ENCODE data around the gene METTL22.

DNA sequence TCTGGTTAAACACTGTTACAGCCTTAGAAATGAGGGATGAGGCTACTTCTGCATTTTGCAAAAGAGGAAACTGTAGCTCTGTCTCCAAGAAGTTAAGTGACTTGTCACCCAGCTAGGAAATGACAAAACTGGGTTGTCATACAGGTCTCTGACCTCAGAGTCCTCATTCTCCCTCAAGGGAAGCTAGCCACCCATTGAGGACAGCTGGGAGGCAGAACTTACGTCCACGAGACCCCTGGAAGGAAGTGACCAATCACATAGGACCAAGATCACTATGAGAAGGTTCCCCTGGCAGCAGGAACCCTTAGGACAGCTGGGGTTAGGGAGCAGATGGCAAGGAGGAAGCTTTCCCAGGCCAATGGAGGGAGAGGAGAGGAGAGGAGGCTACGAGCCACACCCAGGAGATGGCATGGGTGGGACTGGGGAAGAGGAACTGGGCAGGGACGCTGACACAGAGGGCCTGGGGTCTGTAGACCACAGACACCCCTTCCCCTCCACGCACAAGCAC lies 11.2 kb downstream of the METTL22 start:
- TF ChIP-seq, protein P1, sequence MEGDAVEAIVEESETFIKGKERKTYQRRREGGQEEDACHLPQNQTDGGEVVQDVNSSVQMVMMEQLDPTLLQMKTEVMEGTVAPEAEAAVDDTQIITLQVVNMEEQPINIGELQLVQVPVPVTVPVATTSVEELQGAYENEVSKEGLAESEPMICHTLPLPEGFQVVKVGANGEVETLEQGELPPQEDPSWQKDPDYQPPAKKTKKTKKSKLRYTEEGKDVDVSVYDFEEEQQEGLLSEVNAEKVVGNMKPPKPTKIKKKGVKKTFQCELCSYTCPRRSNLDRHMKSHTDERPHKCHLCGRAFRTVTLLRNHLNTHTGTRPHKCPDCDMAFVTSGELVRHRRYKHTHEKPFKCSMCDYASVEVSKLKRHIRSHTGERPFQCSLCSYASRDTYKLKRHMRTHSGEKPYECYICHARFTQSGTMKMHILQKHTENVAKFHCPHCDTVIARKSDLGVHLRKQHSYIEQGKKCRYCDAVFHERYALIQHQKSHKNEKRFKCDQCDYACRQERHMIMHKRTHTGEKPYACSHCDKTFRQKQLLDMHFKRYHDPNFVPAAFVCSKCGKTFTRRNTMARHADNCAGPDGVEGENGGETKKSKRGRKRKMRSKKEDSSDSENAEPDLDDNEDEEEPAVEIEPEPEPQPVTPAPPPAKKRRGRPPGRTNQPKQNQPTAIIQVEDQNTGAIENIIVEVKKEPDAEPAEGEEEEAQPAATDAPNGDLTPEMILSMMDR (IDR thresholded peaks at IDR 0.05; ENCODE audit: poor library complexity), result no peak
- no peak for TF ChIP-seq EZH2 (IDR thresholded peaks at IDR 0.05; ENCODE audit: borderline replicate concordance)

Data from hepatocyte (in vitro differentiated cells).